GM12878 (cell line): ENCODE data around the gene NF1. TPM values are rescaled to one million over a fixed set of nuclear protein-coding genes. Genes with fewer than 3 reads are reported as not detected.

Experiments used
- ATAC-seq: fragments of 200-7000 bp; cut with Tn5 transposase; 3 replicates; pipeline ENCODE4 v1.9.1; 2020; ENCODE audit warnings: mild to moderate bottlenecking, moderate library complexity
- BruUV-seq: library from RNA; stranded (reverse); fragments of 400-500 nt; replicated peaks from 2 replicates; lab custom pipeline; 2021; lab: Mats Ljungman, UMichigan
- CTCF ChIA-PET: fragments of 300-600 bp; sonication (Branson Sonifier 250); formaldehyde crosslinking; extraction: SDS; loops from one replicate; lab custom pipeline; 2021; ENCODE audit warnings: inconsistent platforms; lab: Yijun Ruan, JAX
- POLR2A ChIA-PET: fragments of 350-600 bp; formaldehyde crosslinking; extraction: SDS; loops from one replicate; lab custom pipeline; 2021; ENCODE audit warnings: inconsistent platforms; lab: Charles Lee
- RAD21 ChIA-PET: fragments of 300-600 bp; sonication (Branson Sonifier 250); formaldehyde crosslinking; loops from one replicate; lab custom pipeline; 2023; ENCODE audit warnings: antibody characterized with exemption; ENCODE audit not compliant: unreplicated experiment; lab: Charles Lee
- SMC1A ChIA-PET: fragments of 300-600 bp; sonication (Branson Sonifier 250); formaldehyde crosslinking; loops from one replicate; lab custom pipeline; 2023; ENCODE audit not compliant: unreplicated experiment, uncharacterized antibody; lab: Charles Lee
- DNase-seq: peaks from one replicate; pipeline ENCODE4 v3.0.0-alpha.2; 2011; ENCODE audit warnings: low read depth, low spot score
- FAIRE-seq: peaks from 3 replicates; lab custom pipeline; 2011; peaks lifted over from hg19 to GRCh38; lab: Jason Lieb, UNC
- H2AFZ ChIP-seq: 2 replicates; pipeline ENCODE4 v1.6.0; 2011; ENCODE audit warnings: low read depth, low read length, control low read depth; ENCODE audit not compliant: control insufficient read depth
- H3K27ac ChIP-seq: 2 replicates; pipeline ENCODE4 v1.5.1; 2011; ENCODE audit warnings: control low read depth; ENCODE audit not compliant: control insufficient read depth, insufficient read depth
- H3K27me3 ChIP-seq, 2 experiments: replicated peaks in 1 of 2; 2 replicates each; pipeline versions ENCODE4 v1.6.0 to v1.6.1; 2011; ENCODE audit warnings: low read length in 1 of 2; ENCODE audit not compliant: control insufficient read depth in 2 of 2, insufficient read depth in 2 of 2
- H3K36me3 ChIP-seq, 2 experiments: 2 replicates each; pipeline ENCODE4 v1.5.1; 2011; ENCODE audit warnings: low read length in 1 of 2; ENCODE audit not compliant: control insufficient read depth in 2 of 2, insufficient read depth in 2 of 2
- H3K4me1 ChIP-seq: 2 replicates; pipeline ENCODE4 v1.6.1; 2011; ENCODE audit warnings: mild to moderate bottlenecking, low read length, moderate library complexity, mixed read lengths; ENCODE audit not compliant: control insufficient read depth, insufficient read depth
- H3K4me2 ChIP-seq: 2 replicates; pipeline ENCODE4 v1.6.0; 2011; ENCODE audit warnings: control low read depth; ENCODE audit not compliant: control insufficient read depth, insufficient read depth
- H3K4me3 ChIP-seq: fragments of 200-600 bp; sonication (generic); 2 replicates; pipeline ENCODE4 v1.5.1; 2016
- H3K79me2 ChIP-seq: 2 replicates; pipeline ENCODE4 v1.6.0; 2011; ENCODE audit warnings: low read length; ENCODE audit not compliant: control insufficient read depth, insufficient read depth
- H3K9ac ChIP-seq: 2 replicates; pipeline ENCODE4 v1.8.0; 2011; ENCODE audit warnings: low read length, control low read depth, mixed read lengths; ENCODE audit not compliant: control insufficient read depth, insufficient read depth
- H3K9me3 ChIP-seq: replicated peaks from 3 replicates; pipeline ENCODE4 v1.5.1; 2011; ENCODE audit warnings: mild to moderate bottlenecking, low read length; ENCODE audit not compliant: control insufficient read depth, insufficient read depth
- H4K20me1 ChIP-seq: 2 replicates; pipeline ENCODE4 v1.6.0; 2011; ENCODE audit not compliant: control insufficient read depth, insufficient read depth
- ATF7 ChIP-seq: fragments of 450-650 bp; IDR thresholded peaks from 2 replicates; pipeline ENCODE4 v1.6.1; 2016; ENCODE audit warnings: low read depth, mild to moderate bottlenecking
- JUNB ChIP-seq: IDR thresholded peaks from 2 replicates; pipeline ENCODE4 v1.6.1; 2016; ENCODE audit warnings: antibody characterized with exemption, mild to moderate bottlenecking
- MEF2A ChIP-seq: IDR thresholded peaks from 2 replicates; pipeline ENCODE4 v1.6.1; 2011; ENCODE audit warnings: low read depth, mild to moderate bottlenecking, low read length, moderate library complexity; ENCODE audit not compliant: insufficient read depth
- NFYB ChIP-seq: IDR thresholded peaks from 2 replicates; pipeline ENCODE4 v1.6.1; 2011; ENCODE audit warnings: low read depth, mild to moderate bottlenecking, low read length, improper control_type of control experiment, moderate library complexity; ENCODE audit not compliant: insufficient read depth
- RUNX3 ChIP-seq: IDR thresholded peaks from 2 replicates; pipeline ENCODE4 v1.6.1; 2012; ENCODE audit warnings: low read length, inconsistent platforms
- SP1 ChIP-seq: IDR thresholded peaks from one replicate; pipeline ENCODE4 v1.6.1; 2011; ENCODE audit warnings: low read depth, low read length
- STAT1 ChIP-seq: fragments of 450-650 bp; conservative IDR thresholded peaks from 2 replicates; pipeline ENCODE4 v1.6.1; 2014; ENCODE audit warnings: antibody characterized with exemption, mild to moderate bottlenecking
- ZNF592 ChIP-seq: fragments of 450-650 bp; IDR thresholded peaks from 2 replicates; pipeline ENCODE4 v1.6.1; 2017; ENCODE audit warnings: mild to moderate bottlenecking, moderate library complexity
- WGBS: methylation state at CpG from one replicate; pipeline ENCODE4 v1.1.6; 2016; ENCODE audit warnings: low lambda C conversion rate; ENCODE audit not compliant: insufficient replicate concordance, insufficient coverage; ENCODE audit errors: missing lambda C conversion rate; 5-methylcytosine and 5-hydroxymethylcytosine counted together
- in situ Hi-C: fragments of 300-500 bp; cut with MboI; formaldehyde crosslinking; loops from 9 replicates; pipeline ENCODE4 v1.14.3; 2018; ENCODE audit warnings: mixed read lengths
- intact Hi-C: fragments of 100-400 bp; cut with micrococcal nuclease; formaldehyde crosslinking; loops from one replicate; pipeline ENCODE4 v1.14.2; 2022; ENCODE audit not compliant: unreplicated experiment
- polyA plus RNA-seq, 11 experiments: library from polyadenylated mRNA; depleted of rRNA in 4 of 11; unstranded in 6 of 11; stranded (reverse) in 5 of 11; fragments of >200 nt; fragmentation: Nextera tagmentation in 4 of 11; fragmentation: Illumina TruSeq in 1 of 11; extraction: Ambion mirVana in 4 of 11; extraction: Trizol in 1 of 11; gene quantifications; 1 replicate in 1 of 11; 2 replicates in 10 of 11; pipeline versions ENCODE4 v1.2.1 to v1.2.3, GENCODE V29; 2011 to 2016; ENCODE audit warnings: inconsistent platforms in 2 of 11, missing spikeins in 2 of 11, low read depth in 1 of 11
- total RNA-seq, 4 experiments: library from RNA; depleted of rRNA in 3 of 4; stranded (reverse); fragments of >200 nt in 3 of 4; fragmentation: Illumina TruSeq in 1 of 4; extraction: Trizol in 1 of 4; gene quantifications; 2 replicates each; pipeline versions ENCODE4 v1.2.1 to v1.2.3, GENCODE V29; 2013 to 2021

Gene NF1
- total and polyA plus RNA-seq, 10 of the 15 experiments (the other 5 are each of a cell fraction or from before 2014, with no cell fraction given): 2.5 to 31.8 (median 16.6) TPM

GRCh38 chr17:31328160-31328535 is 233.4 kb downstream of the NF1 start (continued):
- TF ChIP-seq NFYB (no peak), SP1 (no peak), JUNB (no peak)

- Histone ChIP-seq H3K4me1 (no peaks in the 10 kb centered on the region), H3K27ac (no peak overlapping the region), H3K79me2 (no peaks in the 10 kb centered on the region), H3K4me2 (no peak overlapping the region), H3K27me3 (no peaks in the 10 kb centered on the region), H3K9me3 (no peaks in the 10 kb centered on the region), H2AFZ (no peak overlapping the region), H3K4me3 (no peak overlapping the region), H3K9ac (no peak overlapping the region), H3K36me3 (peaks cover 2 to 7% of the 10 kb centered on the region in 2 experiments; a peak in 2 of 4 replicates), H4K20me1 (no peaks in the 10 kb centered on the region)
- SMC1A ChIA-PET: interaction anchor here (0.6 to 1.5 kb wide), 3 partner anchors 9 to 11 kb away, joined by 4 to 5 read pairs (median 4); no protein-coding TSS in a partner anchor
- CTCF ChIA-PET: no interaction called here
- RAD21 ChIA-PET: no interaction called here
- BruUV-seq: no TSS peak
- no peak for FAIRE-seq
- POLR2A ChIA-PET: no interaction called here
- TF ChIP-seq RUNX3: no peak
- in situ Hi-C loops (no loop called here), intact Hi-C loops (no loop called here)
- ATAC-seq: no peak; the same call in 2 of the 3 replicates
- no peak for DNase-seq
These were observed 234.4 kb downstream of the NF1 start for GRCh38 chr17:31329221-31329620.

GRCh38 chr17:31339906-31340661 is 245.3 kb downstream of the NF1 start:
- FAIRE-seq: peak; percentile 31
- TF ChIP-seq STAT1: no peak
- no peak for TF ChIP-seq RUNX3
- no peak for TF ChIP-seq MEF2A
- no peak for TF ChIP-seq ZNF592
- no peak for TF ChIP-seq ATF7
- no peak for TF ChIP-seq SP1

More at GRCh38 chr17:31339906-31340661, 245.3 kb downstream of the NF1 start:
- peaks cover 0 to 9% of the 10 kb centered on the region in 2 experiments; a peak in 3 of 4 replicates for H3K36me3 ChIP-seq
- BruUV-seq: no TSS peak
- H3K27me3 ChIP-seq: no peaks in the 10 kb centered on the region
- no peak overlapping the region for H3K4me3 ChIP-seq
- ChIA-PET SMC1A (interaction anchor here (0.6 to 1.5 kb wide), 11 partner anchors 10 to 490 kb away, joined by 3 to 5 read pairs (median 4); no protein-coding TSS in a partner anchor), RAD21 (interaction anchor here (1.2 to 1.3 kb wide), 2 partner anchors 33 to 89 kb away, joined by 3 to 4 read pairs; no protein-coding TSS in a partner anchor), CTCF (interaction anchor here (1.1 kb wide), 1 partner anchor 32 kb away, joined by 4 read pairs; no protein-coding TSS in a partner anchor), POLR2A (interaction anchor here (0.6 to 1.2 kb wide), 5 partner anchors 28 to 443 kb away, joined by 3 to 5 read pairs (median 3); no protein-coding TSS in a partner anchor)
- H3K4me1 ChIP-seq: no peaks in the 10 kb centered on the region
- H3K4me2 ChIP-seq: no peak overlapping the region
- 95% methylated on average over 6 of the region's 6 CpGs for WGBS
- H2AFZ ChIP-seq: no peak overlapping the region
- no peaks in the 10 kb centered on the region for H3K9me3 ChIP-seq
- in situ Hi-C loops: no loop called here
- no peaks in the 10 kb centered on the region for H4K20me1 ChIP-seq
- DNase-seq (no peak), ATAC-seq (no peak)
- H3K79me2 ChIP-seq: no peaks in the 10 kb centered on the region
- intact Hi-C loops: no loop called here
- H3K27ac ChIP-seq: no peak overlapping the region
- H3K9ac ChIP-seq: no peak overlapping the region
